ENCODE measurements around the gene KISS1R.

The KISS1R gene

DNA sequence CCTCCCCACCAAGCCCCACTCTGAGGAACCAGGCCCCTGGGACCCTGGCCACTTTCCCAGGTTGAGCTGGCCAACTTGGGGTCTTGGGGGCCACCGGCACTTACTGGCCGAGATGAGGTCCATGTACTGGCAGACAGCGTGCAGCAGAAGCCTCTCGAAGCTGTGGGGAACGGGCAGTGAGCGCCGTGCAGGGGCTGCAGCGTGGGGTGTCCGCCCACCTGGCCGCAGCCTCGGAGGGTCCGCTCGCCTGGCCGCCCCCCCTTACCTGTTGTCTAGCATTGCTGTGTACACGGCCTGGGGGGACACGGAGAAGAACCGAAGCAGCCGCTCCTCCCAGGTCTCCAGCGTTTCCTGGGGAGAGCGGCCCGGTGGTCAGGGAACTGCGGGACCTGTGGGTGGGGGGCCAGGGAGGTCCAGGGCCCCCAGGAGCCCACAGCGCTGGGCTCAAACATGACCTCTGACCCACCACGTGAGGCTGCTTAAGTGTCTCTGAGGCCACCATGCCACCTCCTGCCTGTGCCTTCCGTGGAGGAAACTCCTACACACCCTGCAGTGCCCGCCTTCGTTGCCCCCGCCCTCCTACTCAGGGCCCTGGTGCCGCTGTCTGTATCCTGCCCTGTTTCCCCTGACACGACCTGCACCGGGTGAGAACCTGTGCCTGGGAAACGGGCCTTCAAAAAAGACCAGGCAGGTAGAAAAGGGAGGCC is 17.6 kb upstream of the KISS1R start:
- DNase-seq (ENCODE audit: low read depth in 2 of 3, low spot score in 1 of 3), result no peak

DNA sequence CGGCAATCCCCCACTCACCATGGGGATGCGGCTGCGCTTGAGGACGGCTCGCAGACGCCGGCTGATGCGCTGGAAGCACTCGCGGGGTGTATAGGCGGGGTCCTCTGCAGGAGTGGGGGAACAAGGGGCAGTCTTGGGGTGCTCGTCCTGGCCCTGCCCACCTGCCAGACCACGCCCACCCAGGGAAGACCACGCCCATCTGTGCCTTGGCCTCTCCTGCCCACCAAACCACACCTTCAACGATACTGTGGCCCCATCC is 17.2 kb upstream of the KISS1R start:
- no peak for DNase-seq (ENCODE audit: low read depth in 2 of 3, low spot score in 1 of 3)

DNA sequence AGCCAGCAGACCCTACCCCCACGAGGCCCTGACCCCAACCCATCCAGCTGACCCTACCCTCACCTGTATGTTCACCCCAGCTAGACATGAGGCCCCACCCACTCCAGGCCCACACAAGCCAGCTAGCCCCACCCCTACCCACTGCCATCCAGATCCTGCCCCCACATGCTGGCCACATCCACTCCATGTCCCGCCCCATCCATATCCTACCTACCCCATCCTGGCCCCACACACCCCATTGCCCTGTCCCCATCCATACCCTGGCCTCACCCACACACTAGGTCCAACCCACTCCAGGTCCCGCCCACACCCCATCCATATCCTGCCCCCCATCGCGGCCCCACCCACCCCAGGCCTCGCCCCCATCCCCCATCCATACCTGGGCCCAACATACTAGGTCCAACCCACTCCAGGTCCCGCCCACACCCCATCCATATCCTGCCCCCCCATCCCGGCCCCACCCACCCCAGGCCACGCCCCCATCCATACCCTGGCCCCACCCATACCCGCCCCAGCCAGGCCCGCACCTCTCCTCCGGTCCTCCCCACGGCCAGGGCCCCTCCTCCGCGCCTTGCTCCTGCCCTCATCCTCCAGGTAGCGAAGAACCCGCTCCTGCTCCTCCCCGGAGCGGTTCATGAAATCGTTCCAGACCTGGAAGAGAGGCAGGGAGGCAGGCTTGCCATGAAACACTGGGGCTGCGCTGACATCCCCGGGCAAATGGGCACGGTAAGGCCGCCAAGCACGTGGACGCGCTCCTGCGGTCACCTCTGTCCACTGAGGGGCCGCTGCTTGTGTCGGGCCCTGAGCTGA is 16.6 kb upstream of the KISS1R start:
- no peak for DNase-seq (ENCODE audit: low read depth in 2 of 3, low spot score in 1 of 3)

DNA sequence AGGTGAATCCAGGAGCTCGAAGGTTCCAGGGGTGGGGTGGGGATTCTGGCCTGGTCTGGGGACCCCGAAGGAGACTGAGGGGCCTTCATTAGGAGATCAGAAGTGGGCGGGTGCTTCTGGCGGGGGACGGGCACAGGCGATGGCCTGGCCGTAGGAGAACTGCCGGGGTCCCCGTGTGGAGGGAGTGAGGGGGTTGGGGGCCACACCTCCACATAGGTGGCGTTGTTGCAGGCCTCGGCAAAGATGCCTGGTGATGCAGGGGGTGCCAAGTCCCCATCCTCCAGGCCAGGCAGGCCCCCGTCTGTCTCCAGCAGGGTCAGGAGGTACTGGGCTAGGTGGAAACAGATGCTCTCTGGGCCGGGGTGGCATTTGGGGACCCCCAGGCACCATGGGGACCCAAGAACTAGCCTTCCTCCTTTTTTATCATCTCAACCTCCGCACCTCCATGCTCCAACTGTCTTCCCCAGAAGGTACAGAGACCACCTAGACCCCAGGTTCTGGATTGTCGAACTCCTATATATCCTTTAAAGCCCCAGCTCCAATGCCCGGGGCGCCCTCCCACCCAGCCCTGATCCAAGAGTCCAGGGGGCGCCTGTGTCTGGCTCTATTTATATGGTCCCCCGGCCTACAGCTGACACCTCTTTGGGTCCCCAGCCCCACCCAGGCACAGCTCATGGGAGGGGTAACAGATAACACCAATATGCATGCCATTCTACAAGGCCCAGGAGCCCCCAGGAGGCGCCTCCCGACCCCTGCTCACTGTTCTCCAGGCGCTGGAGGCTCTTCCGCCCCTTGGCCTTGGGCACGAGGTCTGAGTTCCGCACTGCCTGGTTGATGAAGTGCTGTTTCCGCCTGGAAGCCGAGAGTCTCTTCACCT is 15.7 kb upstream of the KISS1R start:
- no peak for DNase-seq (ENCODE audit: low read depth in 2 of 3, low spot score in 1 of 3)

DNA sequence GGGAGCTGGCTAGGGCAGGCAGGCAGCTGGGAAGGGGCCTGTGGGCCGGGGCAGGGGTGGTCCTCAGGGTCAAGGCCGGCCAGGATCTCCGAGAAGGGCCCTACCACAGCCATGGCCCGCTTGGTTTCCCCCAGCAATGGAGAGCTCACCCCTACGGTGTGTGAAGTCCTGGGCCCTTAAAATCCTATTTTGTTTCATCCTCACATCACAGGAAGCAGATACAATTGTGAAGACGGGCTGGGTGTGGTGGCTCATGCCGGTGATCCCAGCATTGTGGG is 15.1 kb upstream of the KISS1R start:
- no peak for DNase-seq (ENCODE audit: low read depth in 2 of 3, low spot score in 1 of 3)

DNA sequence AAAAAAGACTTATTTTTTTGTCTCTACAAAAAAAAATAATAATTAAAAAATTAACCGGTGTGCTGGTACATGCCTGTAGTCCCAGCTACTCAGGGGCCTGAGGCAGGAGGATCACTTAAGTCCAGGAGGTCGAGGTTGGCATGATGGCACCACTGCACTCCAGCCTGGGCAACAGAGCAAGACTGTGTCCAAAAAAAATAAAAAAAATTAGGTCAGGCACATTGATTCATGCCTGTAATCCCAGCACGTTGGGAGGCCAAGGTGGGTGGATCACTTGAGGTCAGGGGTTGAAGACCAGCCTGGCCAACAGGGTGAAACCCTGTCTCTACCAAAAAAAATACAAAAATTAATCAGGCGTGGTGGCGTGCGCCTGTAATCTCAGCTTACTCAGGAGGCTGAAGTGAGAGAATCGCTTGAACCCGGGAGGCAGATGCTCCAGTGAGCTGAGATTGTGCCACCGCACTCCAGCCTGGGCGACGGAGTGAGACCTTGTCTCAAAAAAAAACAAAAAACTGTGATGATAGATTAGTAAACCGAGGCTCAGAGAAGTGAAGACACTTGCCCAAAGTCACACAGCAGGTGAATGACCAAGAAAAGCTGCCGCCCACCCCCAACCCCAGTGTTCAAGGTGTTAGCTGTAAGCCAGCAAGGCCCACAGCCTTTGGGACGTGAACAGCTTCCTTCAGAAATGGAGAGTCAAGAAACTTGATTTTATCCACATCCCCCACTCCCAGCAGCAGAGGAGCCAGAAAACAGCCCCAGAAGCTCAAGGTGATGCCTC is 14.5 kb upstream of the KISS1R start:
- DNase-seq (ENCODE audit: low read depth in 2 of 3, low spot score in 1 of 3), result no peak

DNA sequence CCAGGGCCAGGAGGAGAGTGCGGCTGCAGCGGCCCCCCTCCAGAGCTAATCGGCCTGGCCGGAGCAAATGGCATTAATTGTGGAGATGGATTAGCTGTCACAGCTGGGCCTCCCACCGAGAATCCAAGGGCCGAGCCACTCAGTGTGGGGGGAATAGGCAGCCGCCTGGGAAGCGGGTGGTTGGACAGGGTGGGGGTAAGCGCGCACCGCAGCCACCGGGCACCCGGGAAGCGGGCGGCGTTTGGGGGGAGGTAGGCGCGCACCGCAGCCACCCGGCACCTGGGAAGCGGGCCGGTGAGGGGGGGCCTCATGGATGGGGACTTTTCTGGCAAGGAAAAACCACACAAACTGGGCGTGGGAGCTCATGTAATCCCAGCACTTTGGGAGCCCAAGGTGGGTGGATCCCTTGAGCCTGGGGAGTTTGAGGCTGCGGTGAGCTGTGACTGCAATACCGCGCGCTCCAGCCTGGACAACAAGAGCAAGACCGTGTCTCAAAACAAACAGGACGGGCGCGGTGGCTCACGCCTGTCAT is 13.8 kb upstream of the KISS1R start:
- DNase-seq (ENCODE audit: low read depth in 2 of 3, low spot score in 1 of 3), result no peak

DNA sequence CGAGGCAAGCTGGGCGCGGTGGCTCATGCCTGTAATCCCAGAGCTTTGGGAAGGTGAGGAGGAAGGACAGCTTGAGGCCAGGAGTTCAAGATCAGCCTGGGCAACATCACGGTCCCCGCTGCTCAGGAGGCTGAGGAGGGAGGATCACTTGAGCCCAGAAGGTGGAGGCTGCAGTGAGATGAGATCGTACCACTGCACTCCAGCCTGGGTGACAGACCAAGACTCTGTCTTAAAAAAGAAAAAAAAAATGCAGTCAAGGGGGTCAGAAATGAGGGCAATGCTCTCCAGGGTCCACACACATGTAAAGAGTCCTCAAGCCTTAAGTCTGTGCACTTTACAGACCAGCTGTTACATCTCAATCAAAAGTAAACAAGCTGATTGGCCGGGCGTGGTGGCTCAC is 12.6 kb upstream of the KISS1R start:
- DNase-seq (ENCODE audit: low read depth in 2 of 3, low spot score in 1 of 3), result no peak

DNA sequence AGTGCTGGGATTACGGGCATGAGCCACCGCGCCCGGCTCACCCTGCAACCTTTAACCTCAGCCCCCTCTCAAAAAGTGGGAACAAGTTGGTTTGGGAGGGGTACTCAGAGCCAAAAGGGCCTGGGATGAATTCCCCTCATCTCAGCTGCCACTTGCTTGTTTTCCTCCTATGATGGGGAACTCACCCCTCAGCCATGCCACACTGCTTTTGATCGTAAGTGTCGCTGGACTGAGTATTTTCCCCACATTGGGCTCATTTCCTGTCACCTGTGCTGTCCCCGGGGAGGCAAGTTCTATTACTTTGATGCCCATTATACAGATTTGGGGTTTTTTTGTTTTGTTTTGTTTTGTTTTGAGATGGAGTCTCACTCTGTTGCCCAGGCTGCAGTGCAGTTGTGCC is 10.7 kb upstream of the KISS1R start:
- no peak for DNase-seq (ENCODE audit: low read depth in 2 of 3, low spot score in 1 of 3)

DNA sequence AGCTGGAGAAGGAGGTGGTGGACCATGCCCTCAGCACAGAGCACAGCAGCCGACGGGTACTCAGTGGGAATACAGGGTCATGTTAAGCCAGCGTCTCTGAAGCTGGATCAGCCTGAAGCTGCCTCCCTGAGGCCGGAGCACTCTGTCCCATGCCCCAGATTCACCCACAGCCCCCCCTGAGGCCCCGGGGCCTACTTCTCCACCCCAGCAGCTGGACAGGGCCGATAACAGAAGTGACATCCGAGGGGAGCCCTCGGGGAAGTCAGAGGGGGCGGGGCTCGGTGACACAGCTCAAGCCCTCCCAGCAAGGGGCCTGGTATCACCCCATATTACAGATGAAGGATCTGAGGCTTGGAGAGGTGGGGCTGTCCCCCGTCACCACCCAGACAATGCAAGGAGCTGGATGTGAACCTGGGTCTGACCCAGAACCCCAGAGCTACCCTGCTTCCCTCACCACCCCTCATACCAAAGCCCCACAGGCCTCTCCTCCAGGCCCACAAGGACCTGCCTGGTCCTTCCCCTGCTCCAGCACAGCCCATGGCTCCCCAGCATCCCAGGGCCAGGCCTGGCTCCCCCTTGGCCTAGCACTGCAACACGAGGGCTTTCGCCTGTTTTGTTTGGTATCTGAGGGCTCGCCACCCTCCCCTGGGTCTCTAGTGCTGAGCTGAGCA is 9.8 kb upstream of the KISS1R start:
- no peak for DNase-seq (ENCODE audit: low read depth in 2 of 3, low spot score in 1 of 3)

DNA sequence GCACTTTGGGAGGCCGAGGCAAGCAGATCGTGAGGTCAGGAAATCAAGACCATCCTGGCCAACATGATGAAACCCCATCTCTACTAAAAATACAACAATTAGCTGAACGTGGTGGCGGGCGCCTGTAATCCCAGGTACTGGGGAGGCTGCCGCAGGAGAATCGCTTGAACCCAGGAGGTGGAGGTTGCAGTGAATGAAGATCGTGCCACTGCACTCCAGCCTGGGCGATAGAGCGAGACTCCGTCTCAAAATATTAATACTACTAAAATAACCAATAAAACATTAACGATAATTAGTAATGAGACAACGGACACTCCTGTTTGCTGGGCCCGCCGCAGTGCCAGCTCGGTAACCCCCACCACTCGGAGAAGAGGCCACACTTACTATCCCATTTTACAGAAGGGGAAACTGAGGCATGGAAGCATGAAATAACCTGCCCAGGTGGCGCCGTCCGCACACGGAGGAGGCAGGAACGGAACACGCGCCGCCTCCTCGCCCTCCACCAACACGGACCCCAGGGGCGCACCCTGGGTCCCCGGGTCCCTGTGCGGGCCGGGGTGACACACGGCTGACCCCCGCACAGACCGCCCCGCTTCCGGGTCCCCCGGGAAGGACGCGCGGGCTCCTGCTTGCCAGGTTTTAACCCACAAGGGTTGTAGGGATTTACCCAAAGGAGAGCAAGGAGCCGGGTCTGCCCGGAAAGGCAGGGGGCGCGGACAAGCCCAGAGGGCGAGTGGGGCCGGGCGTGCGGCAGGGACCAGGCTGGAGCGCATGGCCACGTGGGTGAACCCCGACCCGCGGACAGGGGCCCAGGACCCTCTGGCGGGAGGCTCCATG is 5.7 kb upstream of the KISS1R start:
- DNase-seq (ENCODE audit: low read depth in 2 of 3, low spot score in 1 of 3), result no peak

DNA sequence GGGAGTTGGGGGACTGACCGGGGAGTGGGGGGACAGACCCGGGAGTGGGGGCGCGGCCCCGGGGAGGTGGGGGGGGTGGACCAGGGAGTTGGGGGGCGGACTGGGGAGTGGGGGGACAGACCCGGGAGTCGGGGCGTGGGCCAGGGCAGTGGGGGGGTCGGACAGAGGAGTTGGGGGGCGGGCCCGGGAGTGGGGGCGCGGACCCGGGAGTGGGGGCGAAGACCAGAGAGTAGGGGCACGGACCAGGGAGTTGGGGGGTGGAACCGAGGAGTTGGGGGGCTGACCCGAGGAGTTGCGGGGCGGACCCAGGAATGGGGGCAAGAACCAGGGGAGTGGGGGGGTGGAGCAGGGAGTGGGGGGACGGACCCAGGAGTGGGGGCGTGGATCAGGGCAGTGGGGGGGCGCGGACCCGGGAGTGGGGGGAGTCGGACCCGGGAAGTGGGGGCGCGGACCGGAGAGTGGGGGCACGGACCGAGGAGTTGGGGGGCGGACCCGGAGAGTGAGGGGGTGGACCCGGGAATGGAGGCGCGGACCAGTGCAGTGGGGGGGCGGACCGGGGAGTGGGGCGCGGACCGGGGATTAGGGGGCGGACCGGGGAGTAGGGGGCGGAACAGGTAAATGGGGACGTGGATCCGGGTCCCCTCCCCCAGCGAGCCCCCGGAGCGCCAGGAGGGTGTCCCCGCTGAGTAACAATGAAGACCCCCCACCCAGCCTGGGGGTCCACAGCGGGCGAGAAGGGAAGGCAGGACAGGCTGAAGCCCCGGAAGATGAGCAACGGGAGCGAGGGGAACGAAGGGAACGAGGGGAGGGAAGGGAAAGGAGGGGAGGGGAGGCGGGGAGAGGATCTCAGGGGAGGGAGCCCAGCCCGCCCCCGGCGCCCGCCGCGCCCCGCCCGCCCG is 4.7 kb upstream of the KISS1R start:
- no peak for DNase-seq (ENCODE audit: low read depth in 2 of 3, low spot score in 1 of 3)

DNA sequence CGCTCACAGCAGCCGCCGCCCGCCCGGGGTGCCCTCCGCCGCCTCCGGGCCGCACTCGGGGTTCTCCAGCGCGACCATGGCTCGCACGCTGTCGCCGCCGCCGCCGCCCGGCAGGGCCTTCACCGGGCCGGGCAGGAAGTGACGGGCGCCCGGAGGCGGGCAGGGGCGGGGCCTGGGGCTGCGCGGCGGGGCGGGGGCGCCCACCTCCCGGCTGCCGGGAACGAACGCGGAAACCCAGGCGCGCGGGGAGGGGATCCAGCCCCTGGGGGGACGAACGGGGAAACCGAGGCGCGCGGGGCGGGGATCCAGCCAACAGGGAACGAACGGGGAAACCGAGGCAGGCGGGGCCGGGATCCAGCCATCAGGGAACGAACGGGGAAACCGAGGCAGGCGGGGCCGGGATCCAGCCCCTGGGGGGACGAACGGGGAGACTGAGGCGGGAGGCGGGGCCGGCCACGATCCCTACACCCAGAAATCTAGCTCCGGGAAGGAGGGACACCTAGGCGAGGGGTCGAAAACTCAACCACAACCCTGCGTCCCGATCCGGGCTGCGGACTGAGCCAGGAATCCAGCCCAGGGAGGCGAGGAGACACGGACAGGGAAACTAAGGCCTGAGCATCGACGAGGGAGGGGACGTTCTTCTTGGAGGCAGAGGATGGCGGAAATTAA is 3.9 kb upstream of the KISS1R start, which contains the start of gene R3HDM4:
R3HDM4 (minus strand) TSS at position 140 of the 669 bp plus-strand sequence; CDS start at position 78, 62 bp downstream.
- peak; percentile 61 to 78 (median 78) for DNase-seq (ENCODE audit: low read depth in 2 of 3, low spot score in 1 of 3)

DNA sequence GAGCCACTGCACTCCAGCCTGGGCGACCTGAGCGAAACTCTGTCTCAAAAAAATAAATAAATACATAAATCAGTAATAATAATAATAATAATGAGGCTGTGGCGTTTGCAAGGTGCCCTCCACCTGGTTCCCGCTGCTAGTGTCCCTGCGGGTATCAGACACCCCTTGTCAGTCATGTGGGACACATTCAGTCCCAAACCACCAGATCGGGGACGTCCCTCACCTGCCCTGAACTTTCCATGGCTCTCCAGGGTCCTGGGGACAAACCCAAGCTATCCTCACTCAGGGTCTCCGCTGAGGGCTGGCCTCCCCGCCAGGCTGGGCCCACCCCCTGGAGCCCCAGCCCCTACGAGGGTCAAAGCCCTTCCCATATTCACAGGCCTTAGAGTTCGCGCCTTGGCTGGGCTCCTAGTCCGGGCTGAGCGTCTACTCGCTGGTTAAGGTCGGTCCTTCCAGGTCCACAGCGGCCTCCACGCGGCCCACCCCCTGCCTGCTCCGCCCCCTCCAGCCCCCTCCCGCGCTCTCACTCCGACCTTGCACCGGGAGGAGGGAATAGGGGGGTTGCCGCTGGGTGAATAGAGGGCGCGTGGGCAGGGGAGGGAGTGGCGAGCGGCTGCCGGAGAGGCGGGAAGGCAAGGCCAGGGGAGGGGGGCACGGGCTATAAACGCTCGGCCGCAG is 349 bp upstream of the KISS1R start:
- no peak for DNase-seq (ENCODE audit: low read depth in 2 of 3, low spot score in 1 of 3)

DNA sequence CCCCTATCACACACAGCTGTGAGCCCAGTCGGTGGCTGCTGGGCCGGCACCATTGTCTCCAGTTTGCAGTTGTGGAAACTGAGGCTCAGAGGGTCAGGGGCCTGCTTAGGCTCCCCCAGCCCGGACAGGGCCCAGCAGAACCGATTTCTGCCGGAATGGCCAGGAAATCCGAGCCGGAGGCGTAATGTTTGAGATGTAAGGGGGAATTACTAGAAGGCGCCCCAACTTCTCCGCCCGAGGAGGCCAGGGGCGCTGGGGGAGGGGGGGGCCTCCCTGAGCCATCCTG is 962 bp downstream of the KISS1R start:
- no peak for DNase-seq (ENCODE audit: low read depth in 2 of 3, low spot score in 1 of 3)

DNA sequence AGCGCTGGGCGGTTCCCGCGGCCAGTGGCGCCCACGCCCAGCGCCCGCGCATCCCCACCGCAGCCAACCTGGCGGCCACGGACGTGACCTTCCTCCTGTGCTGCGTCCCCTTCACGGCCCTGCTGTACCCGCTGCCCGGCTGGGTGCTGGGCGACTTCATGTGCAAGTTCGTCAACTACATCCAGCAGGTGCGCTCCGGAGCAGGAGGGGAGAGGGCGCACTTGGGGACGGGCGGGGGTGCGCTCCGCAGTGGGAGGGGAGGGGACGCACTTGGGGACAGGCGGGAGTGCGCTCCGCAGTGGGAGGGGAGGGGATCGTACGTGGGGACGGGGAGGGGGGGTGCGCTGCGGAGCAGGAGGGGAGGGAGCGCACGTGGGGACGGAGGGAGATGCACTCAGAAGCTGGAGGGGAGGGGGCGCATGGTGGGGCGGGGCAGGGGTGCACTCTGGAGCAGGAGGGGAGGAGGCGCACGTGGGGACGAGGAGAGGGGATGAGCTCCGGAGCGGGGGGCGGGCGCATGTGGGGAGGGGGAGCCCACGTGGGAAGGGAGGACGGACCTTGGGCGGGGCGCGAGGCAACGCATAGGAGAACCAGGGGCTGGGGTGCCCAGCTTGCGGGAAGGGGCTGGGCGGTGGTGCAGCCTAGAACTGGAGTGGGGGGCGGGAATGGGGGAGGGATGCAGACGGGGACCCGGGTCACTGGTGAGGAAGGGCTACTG is 1.5 kb downstream of the KISS1R start:
- no peak for DNase-seq (ENCODE audit: low read depth in 2 of 3, low spot score in 1 of 3)

All from stimulated activated CD4-positive, alpha-beta T cell treated with anti-CD3 and anti-CD28 coated beads, Interleukin-12 subunit alpha, Interleukin-12 subunit beta, amount 100 ng/mL, for 48 hours (primary cell).